Breast epithelium (tissue), 4 donors: ENCODE results near the gene ALOX15. TPM values are rescaled to one million over a fixed set of nuclear protein-coding genes. Genes with fewer than 3 reads are reported as not detected.
"Not testable (repeated sequence)": the region's sequence is repeated elsewhere in the genome, so short reads cannot be mapped to it uniquely, and the experiment has no call there.

Experiments
- DNase-seq, 2 donors: peaks; one replicate each; pipeline ENCODE4 v3.0.0-alpha.2; 2019; ENCODE audit warnings: low spot score in 2 of 2
- H3K27ac ChIP-seq, 2 donors: fragments of 200-600 bp; sonication (generic) in 1 of 2; one replicate each; pipeline ENCODE4 v1.5.1; 2016 to 2019; ENCODE audit warnings: mild to moderate bottlenecking in 1 of 2
- H3K27me3 ChIP-seq, 2 donors: fragments of 200-600 bp; sonication (generic) in 1 of 2; one replicate each; pipeline versions ENCODE4 v1.5.1 to v1.6.0; 2017 to 2019; ENCODE audit warnings: control low read depth in 1 of 2, mild to moderate bottlenecking in 1 of 2
- H3K36me3 ChIP-seq: fragments of 200-600 bp; one replicate; pipeline ENCODE4 v1.5.1; 2019
- H3K4me1 ChIP-seq, 2 donors: fragments of 200-600 bp; sonication (generic); one replicate each; pipeline ENCODE4 v1.5.1; 2016 to 2019; ENCODE audit warnings: control low read depth in 1 of 2
- H3K4me3 ChIP-seq, 3 donors: fragments of 200-600 bp; sonication (generic); 1 replicate in 2 of 3; 2 replicates in 1 of 3; pipeline ENCODE4 v1.5.1; 2016 to 2019; ENCODE audit warnings: mild to moderate bottlenecking in 3 of 3, moderate library complexity in 2 of 3
- H3K9me3 ChIP-seq, 2 donors: fragments of 200-600 bp; sonication (generic) in 1 of 2; one replicate each; pipeline ENCODE4 v1.5.1; 2016 to 2019; ENCODE audit warnings: control low read depth in 1 of 2
- POLR2A ChIP-seq: fragments of 450-650 bp; IDR thresholded peaks from one replicate; pipeline ENCODE4 v1.6.1; 2016; ENCODE audit warnings: antibody characterized with exemption, mild to moderate bottlenecking, moderate library complexity
- POLR2AphosphoS5 ChIP-seq, 3 donors: sonication (generic); formaldehyde crosslinking; IDR thresholded peaks; one replicate each; pipeline ENCODE4 v1.6.1; 2017; ENCODE audit warnings: antibody characterized with exemption in 3 of 3
- intact Hi-C: fragments of 100-400 bp; cut with DNase I; formaldehyde crosslinking; loops from one replicate; pipeline ENCODE4 v1.15.1; 2023; ENCODE audit warnings: low total_unique reads
- total RNA-seq, 3 donors: library from RNA; depleted of rRNA; stranded (reverse); fragments of >200 nt; gene quantifications; one replicate each; pipeline ENCODE4 v1.1.0, GENCODE V29; 2016
- TF ChIP-seq, protein P1 (sequence below), 3 donors: fragments of 450-650 bp; IDR thresholded peaks; one replicate each; pipeline ENCODE4 v1.5.1; 2016 to 2017; ENCODE audit warnings: antibody characterized with exemption in 3 of 3, mild to moderate bottlenecking in 3 of 3, moderate library complexity in 3 of 3

The ALOX15 gene
- total RNA-seq, 3 donors from 2014 or later = 0.98 to 47.9 TPM; not detected in 1

DNA sequence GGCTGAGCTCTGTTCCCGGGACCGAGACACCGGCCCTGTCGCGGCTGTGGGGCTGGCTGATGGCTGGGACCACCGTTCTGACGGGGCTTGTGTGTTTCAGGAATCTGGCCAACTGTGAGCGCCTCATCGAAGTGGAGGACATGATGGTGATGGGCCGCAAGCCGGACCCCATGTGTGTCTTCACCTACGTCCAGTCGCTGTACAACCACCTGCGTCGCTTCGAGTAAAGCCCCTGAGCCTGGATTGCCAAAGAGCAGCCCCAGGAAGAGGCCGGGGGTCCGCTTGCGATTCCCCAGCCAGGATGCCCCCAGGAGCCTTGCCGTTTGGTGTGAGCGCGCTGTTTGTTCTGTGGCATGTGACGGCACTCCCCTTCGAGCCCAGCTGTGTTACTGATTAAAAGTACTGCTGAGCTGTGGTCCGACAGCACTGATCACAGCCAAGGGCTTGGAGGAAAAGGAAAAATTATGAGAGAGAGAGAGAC lies 34.2 kb downstream of the ALOX15 start:
- H3K36me3 ChIP-seq = no peaks in the 10 kb centered on the region
- no peaks in the 10 kb centered on the region for H3K4me1 ChIP-seq
- H3K9me3 ChIP-seq = no peaks in the 10 kb centered on the region
- no peaks in the 10 kb centered on the region for H3K27me3 ChIP-seq
- no peak for DNase-seq
- H3K27ac ChIP-seq = peak overlapping the region; percentile 45 to 82
- intact Hi-C loops = no loop called here
- no peak overlapping the region for H3K4me3 ChIP-seq
- TF ChIP-seq POLR2A (no peak), POLR2AphosphoS5 (IDR thresholded peaks at IDR 0.05) (no peak)
- TF ChIP-seq, protein P1, sequence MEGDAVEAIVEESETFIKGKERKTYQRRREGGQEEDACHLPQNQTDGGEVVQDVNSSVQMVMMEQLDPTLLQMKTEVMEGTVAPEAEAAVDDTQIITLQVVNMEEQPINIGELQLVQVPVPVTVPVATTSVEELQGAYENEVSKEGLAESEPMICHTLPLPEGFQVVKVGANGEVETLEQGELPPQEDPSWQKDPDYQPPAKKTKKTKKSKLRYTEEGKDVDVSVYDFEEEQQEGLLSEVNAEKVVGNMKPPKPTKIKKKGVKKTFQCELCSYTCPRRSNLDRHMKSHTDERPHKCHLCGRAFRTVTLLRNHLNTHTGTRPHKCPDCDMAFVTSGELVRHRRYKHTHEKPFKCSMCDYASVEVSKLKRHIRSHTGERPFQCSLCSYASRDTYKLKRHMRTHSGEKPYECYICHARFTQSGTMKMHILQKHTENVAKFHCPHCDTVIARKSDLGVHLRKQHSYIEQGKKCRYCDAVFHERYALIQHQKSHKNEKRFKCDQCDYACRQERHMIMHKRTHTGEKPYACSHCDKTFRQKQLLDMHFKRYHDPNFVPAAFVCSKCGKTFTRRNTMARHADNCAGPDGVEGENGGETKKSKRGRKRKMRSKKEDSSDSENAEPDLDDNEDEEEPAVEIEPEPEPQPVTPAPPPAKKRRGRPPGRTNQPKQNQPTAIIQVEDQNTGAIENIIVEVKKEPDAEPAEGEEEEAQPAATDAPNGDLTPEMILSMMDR (IDR thresholded peaks at IDR 0.05) = no peak

- TF ChIP-seq POLR2A (no peak), POLR2AphosphoS5 (IDR thresholded peaks at IDR 0.05) (no peak)
- TF ChIP-seq, protein P1 (IDR thresholded peaks at IDR 0.05) = no peak
- H3K27ac ChIP-seq = peak overlapping the region in 1 of 2 donors; percentile 69
- H3K4me3 ChIP-seq = no peak overlapping the region
- no peaks in the 10 kb centered on the region for H3K36me3 ChIP-seq
- H3K9me3 ChIP-seq = no peaks in the 10 kb centered on the region
- intact Hi-C loops = no loop called here
- H3K4me1 ChIP-seq = no peaks in the 10 kb centered on the region
- DNase-seq = peak in 1 of 2 donors; percentile 43
- H3K27me3 ChIP-seq = no peaks in the 10 kb centered on the region
These were observed 35.7 kb downstream of the ALOX15 start for GRCh38 chr17:4605826-4606225.

GRCh38 chr17:4604736-4605135 lies 36.7 kb downstream of the ALOX15 start:
- H3K36me3 ChIP-seq, H3K27me3 ChIP-seq, H3K9me3 ChIP-seq, DNase-seq, H3K4me3 ChIP-seq, H3K4me1 ChIP-seq, intact Hi-C loops: not testable (repeated sequence)
- H3K27ac ChIP-seq = peak overlapping the region in 1 of 2 donors; percentile 72

- Histone ChIP-seq H3K36me3 (no peaks in the 10 kb centered on the region), H3K9me3 (no peaks in the 10 kb centered on the region), H3K27me3 (no peaks in the 10 kb centered on the region), H3K4me3 (no peak overlapping the region), H3K4me1 (peaks cover 0 to 8% of the 10 kb centered on the region in 2 donors), H3K27ac (peak overlapping the region in 1 of 2 donors; percentile 72)
- intact Hi-C loops = no loop called here
- DNase-seq = peak in 1 of 2 donors; percentile 30
- TF ChIP-seq POLR2A (no peak), POLR2AphosphoS5 (IDR thresholded peaks at IDR 0.05) (no peak)
- TF ChIP-seq, protein P1 (IDR thresholded peaks at IDR 0.05) = no peak
These were observed 37.3 kb downstream of the ALOX15 start for GRCh38 chr17:4604111-4604644.

DNA sequence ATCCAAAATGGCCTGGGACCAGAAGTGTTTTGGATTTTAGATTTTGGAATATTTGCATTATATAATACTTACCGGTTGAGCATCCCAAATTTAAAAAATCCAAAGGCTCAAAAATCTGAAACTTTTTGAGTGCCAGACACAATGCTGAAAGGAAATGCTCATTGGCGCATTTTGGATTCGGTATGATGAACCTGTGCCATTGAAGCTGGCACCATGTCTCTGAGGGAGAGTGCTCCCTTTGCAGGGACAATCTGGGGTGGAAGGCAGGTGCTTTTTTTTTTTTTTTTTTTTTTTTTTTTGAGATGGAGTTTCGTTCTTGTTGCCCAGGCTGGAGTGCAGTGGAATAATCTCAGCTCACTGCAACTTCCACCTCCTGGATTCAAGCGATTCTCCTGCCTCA lies 39.4 kb downstream of the ALOX15 start:
- intact Hi-C loops = no loop called here
- peaks cover 0 to 8% of the 10 kb centered on the region in 2 donors for H3K4me1 ChIP-seq
- TF ChIP-seq POLR2AphosphoS5 (IDR thresholded peaks at IDR 0.05) (no peak), POLR2A (no peak)
- TF ChIP-seq, protein P1 (IDR thresholded peaks at IDR 0.05) = no peak

More for the DNA sequence above, 39.4 kb downstream of the ALOX15 start:
- H3K27me3 ChIP-seq = no peaks in the 10 kb centered on the region
- H3K27ac ChIP-seq = no peak overlapping the region
- DNase-seq = no peak
- H3K9me3 ChIP-seq = no peaks in the 10 kb centered on the region
- no peaks in the 10 kb centered on the region for H3K36me3 ChIP-seq
- H3K4me3 ChIP-seq = no peak overlapping the region
